Stimulated activated naive CD8-positive, alpha-beta T cell treated with anti-CD3 and anti-CD28 coated beads, Interleukin-15, Interleukin-2, amounts not matched to agents 100 U/mL and 50 U/mL, for 24 hours (primary cell): Measurements from ENCODE around the gene MEGF10.

Experiments
- ATAC-seq: fragments of 150-1000 bp; cut with Tn5 transposase; one replicate; pipeline ENCODE4 v1.10.0; 2021
- DNase-seq: peaks from one replicate; pipeline ENCODE4 v3.0.0; 2021

The MEGF10 gene

DNA sequence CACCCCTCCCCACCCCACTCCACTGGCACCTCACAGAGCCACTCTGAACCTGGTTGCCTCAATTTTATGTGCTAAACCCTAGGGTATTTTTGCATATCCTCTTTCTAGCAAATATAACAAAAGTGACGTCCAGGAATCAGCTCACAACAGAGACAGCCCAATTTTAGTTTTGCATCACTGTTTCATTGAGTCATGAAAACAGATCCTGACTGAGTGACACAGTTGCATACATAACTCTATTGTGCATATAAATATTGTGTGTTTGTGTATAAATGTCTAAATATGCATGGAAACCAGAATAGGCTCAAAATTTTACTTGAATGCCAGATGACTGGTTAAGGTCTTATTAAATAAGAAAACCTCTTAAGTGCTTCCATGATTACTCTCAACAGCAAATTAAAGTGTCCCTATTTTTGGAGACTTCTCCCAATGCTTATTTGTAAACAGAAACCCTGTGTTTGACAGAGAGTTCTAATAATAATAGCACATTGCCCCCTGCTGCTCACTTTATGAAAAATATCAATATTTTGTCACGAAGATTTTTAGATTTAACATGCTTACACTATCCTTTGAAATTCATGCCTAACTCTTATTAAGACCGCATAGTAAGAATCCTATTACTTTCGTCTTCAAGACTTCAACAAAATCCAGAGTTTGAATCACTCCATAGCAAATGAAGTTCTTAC is 151.3 kb downstream of the MEGF10 start:
- ATAC-seq = no peak

DNA sequence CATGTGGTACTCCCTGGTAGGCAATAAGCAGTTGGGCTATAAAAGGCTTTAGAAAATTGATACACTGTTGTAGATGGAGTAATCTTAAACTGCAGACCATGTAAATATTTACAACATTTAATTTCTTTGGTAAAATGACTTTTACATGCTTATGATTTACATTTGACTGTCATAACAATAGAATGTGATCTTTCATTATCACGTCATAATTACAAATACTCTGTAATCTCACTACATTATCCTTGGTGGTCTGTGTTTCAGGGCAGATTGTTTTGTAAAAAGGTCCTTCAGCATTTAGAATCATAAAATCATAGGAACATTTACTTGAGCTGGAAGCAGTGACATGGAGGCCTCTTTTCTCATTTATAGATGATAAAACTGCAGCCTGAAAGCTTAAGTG is 153.6 kb downstream of the MEGF10 start:
- DNase-seq = no peak

More for the DNA sequence above, 151.3 kb downstream of the MEGF10 start:
- DNase-seq = no peak

DNA sequence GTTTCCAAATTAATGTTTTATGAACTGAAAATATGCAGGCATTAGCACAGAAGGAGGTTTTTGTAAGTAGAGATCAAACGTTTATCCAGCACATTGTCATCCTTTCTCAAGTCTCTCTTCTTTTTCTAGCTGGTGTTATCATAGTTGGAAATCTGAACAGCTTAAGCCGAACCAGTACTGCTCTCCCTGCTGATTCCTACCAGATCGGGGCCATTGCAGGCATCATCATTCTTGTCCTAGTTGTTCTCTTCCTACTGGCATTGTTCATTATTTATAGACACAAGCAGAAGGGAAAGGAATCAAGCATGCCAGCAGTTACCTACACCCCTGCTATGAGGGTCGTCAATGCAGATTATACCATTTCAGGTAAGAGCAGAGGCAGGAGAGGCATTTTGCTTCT is 154.7 kb downstream of the MEGF10 start:
- DNase-seq = no peak
- ATAC-seq = no peak

More for the DNA sequence above, 153.6 kb downstream of the MEGF10 start:
- no peak for ATAC-seq

DNA sequence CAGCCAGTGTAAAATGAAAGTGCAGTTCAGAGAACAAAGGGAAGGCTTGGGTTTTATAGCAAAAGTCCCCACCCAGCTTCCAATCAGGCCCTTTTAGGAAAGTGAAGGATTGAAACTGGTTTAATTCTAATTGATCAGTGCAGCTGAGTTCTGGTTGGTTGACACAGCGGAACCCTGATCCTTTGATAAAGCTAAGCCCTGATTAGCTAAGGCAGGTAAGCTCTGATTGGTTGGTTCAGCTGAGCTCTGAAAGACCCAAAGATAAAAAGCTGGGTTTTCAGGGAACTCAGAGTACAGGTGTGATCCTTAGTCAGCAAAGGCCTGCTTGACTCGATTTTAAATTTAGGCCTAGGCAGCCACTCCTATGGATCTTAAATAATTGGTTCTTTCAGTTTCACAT is 156.0 kb downstream of the MEGF10 start:
- ATAC-seq = no peak
- no peak for DNase-seq

DNA sequence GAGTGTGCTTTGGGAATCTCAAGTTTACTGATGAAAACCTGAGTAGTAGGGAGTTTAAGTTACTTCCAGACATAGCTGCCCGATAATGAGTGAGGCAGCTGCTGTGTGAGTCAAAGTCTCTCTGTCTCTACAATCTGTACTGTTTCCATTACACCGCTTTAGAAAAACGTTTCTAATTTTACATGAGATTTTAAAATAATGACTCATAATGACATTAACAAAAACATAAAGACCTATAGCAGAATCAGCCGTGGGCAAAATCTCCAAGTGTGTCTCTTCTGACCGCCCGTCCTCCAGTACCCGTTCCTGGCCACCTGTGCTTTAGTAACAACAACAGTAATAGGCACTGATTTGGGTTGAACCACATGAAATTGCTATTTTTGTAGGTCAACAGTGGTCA is 157.2 kb downstream of the MEGF10 start:
- no peak for ATAC-seq
- no peak for DNase-seq

DNA sequence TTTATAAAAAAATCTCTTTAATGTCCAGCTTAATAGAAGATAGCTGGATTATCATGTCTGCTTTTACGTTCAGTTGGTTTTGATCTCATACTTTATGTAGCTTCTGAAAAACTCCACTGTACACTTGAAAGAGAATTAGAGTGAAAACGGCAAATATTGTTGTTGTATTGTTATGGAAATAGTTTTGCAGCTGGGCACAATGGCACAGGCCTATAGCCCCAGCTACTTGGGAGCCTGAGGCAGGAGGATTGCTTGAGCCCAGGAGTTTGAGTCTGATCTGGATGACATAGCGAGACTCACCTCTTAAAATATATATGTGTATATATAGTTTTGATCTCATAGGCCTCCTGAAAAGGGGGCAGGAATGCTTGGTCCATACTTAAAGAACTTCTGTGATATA is 159.4 kb downstream of the MEGF10 start:
- ATAC-seq (no peak), DNase-seq (no peak)

DNA sequence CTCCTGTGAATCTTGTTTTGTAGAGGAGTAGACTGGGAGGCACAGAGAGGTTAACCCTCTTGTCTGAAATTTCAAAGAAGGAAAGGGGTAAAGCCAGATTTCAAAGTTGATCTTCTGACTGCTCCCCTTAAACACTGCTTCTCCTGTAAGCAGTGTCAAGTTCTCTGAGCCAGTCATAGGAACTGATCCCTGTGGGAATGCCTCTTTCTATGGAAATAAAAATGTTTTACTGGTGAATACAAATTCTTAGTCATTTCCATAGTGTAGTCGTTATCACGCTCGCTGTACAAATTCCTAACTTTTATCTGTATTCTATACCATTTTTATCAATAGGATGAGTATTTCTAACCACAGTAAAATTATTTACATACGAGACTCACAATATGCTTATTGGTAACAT is 160.5 kb downstream of the MEGF10 start:
- ATAC-seq (no peak), DNase-seq (no peak)

DNA sequence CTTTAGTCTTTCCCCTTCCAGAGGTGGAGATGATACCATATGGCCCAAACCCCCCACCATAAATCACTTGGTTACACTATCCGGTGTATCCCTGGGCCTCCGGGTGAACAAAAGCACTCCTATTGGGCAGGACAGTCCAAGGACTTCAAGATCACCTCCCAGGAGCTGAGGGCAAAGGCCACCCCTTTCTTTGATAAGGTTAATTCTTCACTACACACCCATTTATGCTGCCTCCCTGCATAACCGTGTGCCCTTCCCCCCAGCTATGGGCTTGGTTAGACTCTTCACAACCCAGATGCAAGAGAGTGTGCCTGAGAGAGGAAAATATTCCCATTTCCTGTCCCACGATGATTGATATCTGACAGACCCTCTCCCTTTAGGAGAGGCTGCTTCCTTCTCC is 162.0 kb downstream of the MEGF10 start:
- ATAC-seq (no peak), DNase-seq (no peak)

DNA sequence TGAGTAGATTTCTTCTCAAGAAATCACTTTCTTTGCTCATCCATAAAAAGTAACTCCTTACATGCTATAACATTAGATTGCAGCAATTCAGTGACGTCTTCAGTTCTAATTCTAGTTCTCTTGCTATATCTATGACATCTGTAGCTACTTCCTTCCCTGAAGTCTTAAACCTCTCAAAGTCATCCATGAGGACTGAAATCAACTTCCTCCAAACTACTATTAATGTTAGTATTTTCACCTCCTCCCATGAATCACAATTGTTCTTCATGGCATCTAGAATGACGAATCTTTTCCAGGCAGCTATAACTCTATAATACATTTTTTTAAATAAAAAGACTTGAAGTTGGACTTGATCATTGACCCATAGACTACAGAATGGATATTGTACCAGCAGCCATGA is 180.6 kb downstream of the MEGF10 start:
- ATAC-seq = no peak
- DNase-seq = no peak

DNA sequence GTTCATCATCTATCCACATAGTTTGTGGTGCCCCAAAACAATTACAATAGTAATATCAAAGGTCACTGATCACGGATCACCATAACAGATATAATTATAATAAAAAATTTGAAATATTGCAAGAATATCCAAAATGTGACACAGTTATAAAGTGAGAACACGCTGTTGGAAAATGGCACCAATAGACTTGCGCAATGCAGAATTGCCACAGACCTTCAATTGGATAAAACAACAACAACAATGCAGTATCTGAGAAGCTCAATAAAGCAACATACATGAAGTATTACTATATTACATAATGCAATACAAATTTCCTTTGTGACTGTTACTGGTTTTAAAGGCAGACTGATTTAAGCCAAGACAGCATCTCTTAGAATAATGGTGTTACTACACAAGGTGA is 182.1 kb downstream of the MEGF10 start:
- DNase-seq (no peak), ATAC-seq (no peak)

DNA sequence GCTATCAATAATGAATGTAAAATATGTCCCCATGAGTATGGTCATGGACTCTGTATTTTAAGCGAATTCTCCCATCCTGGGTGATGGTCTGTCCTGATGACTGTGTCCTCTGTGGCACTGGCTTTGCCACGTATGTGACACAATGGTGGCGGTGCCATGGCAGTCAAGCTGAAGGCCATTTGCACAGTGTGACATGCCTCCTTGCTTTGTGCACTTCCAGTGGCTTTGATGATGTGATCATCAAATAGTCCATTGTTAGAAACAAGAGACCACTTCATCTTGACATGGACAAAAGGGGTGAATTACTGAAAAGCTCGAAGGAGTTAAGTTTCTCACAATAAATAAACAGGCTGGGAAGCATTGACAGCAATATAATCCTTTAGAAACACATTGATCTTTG is 195.9 kb downstream of the MEGF10 start:
- ATAC-seq (no peak), DNase-seq (no peak)

DNA sequence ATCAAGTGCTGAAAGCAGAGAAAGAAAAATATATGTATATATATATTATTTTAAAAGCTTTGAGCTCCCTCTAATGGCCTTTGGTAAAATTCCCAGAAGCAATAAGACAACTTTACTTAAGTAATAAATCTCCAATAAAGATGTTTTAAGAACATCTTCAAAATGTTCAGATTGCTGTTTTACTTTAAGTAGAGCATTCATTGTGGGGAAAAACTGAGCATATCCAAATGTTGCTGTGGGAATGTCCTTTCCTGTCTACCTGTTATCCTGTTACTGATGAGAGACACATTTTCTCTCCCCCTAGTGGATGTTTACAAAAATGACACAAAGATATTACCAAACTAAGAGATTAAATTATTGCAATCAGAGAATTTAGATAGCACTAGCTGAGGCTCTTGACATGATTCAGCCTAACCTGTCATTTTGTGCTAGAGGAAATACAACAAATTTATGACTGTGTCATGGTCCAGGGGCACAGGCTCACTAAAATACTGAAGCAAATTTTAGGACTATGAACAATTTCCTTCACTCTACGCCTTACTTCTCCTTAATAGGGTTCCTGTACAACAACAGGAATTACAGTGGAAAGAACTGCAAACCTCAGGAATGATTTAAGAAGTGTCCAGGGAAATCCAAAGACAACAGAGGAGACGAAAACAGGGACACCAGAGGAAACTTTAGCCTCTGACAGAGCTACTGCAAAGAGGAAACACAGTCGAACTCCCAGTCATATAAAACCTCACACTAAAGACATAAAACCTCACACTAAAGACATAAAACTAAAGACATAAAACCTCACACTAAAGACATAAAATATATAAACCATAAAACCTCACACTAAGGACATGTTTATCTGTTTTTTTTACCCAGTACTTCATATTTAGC is 202.5 kb downstream of the MEGF10 start:
- DNase-seq (no peak), ATAC-seq (no peak)

DNA sequence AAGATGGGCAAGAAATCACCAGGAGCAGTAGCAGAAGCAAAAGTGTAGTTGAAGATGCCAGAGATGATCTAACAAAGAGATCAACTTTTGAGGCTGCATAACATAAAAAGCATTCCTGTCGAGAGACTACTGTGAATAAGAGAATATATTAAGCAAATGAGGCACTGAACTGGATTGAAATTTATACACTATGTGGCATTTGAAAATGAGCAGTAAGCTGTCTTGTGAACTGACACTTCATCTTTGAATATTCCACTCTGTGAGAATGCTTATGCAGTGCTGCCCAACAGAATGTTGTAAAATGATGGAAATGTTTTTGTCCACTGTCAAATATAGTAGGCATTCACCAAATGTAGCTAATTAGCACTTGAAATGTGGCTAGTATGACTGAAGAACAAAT is 208.0 kb downstream of the MEGF10 start:
- DNase-seq (no peak), ATAC-seq (no peak)

DNA sequence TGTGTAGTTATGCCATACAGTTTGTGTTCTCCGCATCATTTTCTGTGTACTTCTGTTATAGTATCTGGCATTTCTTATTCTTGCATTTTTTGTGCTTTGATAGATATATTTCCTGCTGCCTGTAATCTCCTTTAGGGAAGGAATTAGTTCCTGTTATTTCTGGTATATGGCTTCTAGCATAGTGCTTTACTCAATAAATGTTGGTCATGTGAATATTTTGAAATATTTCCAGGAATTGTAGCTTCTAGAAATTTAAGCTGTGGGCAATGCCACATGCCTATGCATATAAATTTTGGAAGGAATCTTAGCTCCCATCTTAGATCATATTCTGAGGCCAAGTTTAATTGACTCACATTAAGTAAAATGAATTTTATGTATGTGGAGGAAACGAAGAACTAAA is 215.3 kb downstream of the MEGF10 start:
- DNase-seq = no peak

DNA sequence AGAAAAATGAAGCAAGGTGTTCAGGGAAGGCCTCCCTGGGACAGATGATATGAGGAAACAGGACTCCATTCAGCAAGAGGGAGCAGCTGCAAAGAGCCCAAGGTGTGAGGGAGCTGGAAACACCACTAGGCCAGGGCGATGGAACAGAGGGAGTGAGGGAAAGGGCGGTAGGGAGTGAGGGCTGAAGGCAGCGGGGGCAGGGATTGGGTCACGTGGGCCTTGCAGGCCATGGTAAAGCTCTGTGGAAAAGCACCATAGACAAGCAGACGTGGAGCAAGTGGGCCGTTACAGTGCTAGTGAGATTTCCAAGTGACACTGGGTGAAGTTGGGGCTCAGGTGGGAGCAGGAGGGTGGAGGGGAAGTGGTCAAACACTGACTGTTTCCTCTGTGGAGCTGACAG is 216.0 kb downstream of the MEGF10 start:
- DNase-seq = no peak
- ATAC-seq = no peak

More for the DNA sequence above, 215.3 kb downstream of the MEGF10 start:
- ATAC-seq = no peak

DNA sequence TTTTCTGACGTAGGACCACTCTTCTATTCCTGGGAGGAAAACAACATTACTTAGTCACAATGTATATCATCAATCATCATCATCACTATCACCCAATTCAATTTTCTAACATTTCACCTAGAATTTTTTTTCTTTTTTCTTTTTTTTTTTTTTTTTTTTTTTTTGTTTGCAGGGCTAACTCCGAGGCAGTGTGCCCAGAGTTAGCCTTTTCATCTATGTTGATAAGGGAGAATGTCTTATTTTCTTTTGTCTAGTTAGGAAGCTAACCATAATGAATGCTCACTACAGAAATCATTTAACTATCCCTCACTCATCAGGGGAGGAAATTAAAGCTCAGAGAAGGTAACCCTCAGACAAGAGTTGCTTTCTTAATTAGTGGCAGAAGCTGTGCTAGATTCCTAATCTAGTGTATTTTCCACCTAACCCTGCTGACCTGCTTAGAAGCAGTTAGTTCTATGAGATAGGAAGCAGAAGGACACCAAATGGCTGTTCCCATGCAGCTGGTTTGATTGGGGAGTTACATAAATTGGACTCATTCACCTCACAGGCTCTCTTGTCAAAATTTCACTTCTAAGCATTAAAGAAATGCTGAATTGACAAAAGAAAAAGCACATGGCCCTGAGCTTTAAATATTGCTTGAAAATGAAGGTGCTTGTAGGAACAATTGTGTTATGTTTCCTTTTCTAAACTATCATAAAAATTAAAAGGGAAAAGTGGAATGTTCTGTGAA is 218.2 kb downstream of the MEGF10 start:
- DNase-seq (no peak), ATAC-seq (no peak)
